GM18502 (cell line): ENCODE measurements around the gene PTGIS.

ENCODE experiments used
- ATAC-seq: cut with Tn5 transposase; IDR thresholded peaks from one replicate; pipeline ENCODE4 v1.9.1; 2021; ENCODE audit warnings: mild to moderate bottlenecking; ENCODE audit not compliant: unreplicated experiment, poor library complexity

Gene PTGIS

DNA sequence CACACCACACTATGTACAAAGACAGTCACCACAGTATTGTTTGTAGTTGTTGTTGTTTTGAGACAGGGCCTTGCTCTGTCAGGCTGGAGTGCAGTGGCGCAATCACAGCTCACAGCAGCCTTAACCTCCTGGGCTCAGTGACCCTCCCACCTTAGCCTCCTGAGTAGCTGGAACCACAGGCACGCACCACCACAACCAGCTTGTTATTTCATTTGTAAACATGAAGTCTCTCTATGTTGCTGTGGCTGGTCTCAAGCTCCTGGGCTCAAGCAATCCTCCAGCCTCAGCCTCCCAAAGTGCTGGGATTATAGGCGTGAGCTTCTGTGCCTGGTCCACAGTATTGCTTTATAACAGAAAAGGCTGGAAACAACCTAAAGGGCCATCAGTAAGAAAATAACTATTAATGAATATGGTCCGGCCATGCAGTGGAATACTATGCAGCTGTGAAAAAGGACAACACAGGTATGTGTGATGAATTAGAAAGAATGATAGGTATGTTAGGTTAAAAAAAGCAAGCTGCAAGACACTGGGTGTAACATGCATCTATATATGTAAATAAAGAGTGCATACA, 30.0 kb upstream of the PTGIS start:
- ATAC-seq, result no peak

GRCh38 chr20:49595811-49596561, 28.0 kb upstream of the PTGIS start:
- no peak for ATAC-seq

- no peak for ATAC-seq
Observed at GRCh38 chr20:49595346-49595745, 27.4 kb upstream of the PTGIS start.

GRCh38 chr20:49594931-49595315, 27.0 kb upstream of the PTGIS start:
- no peak for ATAC-seq

GRCh38 chr20:49594143-49594930, 26.4 kb upstream of the PTGIS start:
- no peak for ATAC-seq

DNA sequence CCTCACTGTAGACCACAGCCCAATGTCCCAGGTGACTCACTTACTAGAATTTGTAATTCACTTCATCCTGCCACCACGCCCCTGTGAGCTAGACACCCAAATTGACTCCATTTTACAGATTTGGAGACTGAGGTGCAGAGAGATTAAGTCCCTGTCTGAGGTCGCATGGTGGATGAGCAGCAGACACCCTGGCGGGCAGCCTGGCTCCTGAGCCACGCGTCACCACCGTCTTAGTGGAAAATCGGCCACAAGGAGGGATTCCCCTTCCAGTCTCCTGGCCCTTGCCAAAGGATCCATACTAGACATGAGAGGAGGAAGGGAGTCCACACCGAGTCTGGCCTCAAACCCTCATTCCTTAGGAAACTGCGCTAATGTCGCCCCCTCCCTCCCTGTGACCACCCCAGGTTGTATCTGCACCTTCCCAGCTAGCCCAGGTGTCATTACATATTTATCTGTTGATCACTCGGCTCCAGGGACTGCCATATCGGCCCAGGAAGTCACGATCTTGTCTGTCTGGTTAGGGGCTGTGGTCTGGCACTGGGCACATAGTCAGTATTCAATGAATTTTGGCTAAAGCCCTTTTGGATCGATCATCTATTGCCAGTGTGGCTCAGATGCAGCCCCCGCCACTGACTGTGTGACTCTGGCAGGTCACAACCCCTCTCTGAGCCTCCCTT, 25.7 kb upstream of the PTGIS start:
- ATAC-seq, result no peak

DNA sequence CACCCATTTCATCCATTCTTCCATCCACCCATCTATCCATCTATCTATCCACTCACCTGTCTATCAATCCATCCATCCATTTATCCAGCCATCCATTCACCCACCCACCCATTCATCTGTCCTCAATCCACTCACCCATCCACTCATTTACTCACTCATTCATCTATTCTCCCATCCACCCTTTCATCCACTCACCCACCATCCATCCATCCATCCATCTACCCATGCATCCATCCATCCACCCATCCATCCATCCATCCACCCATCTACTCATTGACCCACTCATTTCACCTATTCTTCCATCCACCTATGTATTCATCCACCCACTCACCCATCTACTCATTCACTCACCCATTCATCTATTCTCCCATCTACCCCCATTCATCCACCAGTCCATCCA, 24.2 kb upstream of the PTGIS start:
- no peak for ATAC-seq

DNA sequence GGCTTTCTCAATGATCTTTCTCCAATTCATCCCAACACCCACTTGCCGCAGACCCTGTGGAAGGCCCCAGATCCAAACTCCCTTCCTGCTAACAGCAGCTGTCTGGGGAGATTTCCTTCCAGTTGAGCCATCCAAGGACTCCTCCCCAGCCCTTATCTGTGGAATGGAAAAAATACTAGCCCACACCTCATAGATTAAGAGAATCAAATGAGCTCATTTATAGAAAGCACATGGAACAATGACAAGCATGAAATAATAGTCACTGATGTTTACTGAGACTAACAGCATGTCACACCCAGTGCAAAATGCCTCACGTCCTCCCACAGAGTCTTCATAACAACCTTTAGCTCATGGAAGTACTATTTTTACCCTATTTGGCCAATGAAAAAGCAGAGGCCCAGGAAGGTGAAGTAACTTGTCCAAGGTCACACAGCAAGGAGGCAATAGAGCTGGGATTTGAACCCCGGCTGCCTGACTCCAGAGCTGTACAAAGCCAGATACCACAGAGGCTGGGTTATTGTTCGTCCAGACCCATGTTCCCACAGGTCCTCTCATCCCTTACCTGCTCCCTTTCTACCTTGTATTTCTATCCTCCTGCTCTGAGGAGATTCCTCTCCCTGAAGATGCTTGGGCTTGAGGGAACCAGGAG, 23.4 kb upstream of the PTGIS start:
- no peak for ATAC-seq

DNA sequence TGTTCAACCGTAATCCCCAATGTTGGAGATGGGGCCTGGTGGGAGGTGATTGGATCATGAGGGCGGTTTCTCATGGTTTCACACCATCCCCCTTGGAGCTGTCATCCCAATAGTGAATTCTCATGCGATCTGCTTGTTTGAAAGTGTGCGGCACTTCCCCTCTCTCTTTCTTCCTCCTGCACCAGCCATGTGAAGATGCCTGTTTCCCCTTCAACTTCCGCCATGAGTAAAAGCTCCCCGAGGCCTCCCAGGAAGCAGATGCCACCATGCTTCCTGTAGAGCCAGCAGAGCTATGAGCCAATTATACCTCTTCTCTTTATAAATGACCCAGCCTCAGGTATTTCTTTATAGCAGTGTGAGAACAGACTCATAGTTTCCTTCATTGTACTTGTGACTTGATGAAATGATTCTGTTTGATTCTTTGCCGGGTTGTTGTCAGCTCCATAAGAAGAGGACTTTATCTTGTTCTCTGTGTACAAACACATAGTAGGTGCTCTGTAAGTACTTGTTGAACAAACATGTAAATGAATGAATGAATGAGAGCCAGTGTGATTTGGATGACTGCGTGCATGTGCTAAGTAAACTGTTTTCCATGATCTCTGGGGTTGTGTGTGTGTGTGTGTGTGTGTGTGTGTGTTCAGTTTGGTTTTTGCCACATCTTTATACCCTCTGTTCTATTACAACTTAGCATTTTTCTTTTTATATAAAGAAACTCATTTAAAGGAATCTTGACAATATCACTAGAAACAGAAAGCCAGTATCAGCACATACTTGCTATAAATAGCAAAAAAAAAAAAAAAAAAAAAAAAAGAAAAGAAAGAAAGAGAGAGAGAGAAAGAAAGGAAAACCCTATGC, 22.5 kb upstream of the PTGIS start:
- ATAC-seq, result no peak

GRCh38 chr20:49589747-49590146, 21.8 kb upstream of the PTGIS start:
- no peak for ATAC-seq

GRCh38 chr20:49587111-49587570, 19.2 kb upstream of the PTGIS start:
- no peak for ATAC-seq

- no peak for ATAC-seq
Observed at GRCh38 chr20:49585585-49586245, 17.8 kb upstream of the PTGIS start.

GRCh38 chr20:49584418-49585382, 16.8 kb upstream of the PTGIS start:
- no peak for ATAC-seq

GRCh38 chr20:49583669-49584417, 15.9 kb upstream of the PTGIS start:
- no peak for ATAC-seq

DNA sequence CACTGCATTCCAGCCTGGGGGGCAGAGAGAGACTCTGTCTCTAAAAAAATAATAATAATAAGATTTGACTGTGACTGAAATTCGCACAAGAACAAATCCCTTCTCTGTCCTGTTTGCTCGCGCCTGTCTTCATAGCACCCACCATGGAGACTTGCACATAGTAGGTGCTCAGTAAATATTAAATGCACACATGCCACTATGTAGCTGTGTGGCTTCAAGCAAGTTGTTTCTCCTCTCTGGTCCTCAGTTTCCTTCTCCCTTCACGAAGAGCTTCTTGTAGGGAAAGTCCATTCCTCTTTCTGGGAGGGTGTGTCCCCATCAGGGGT, 15.4 kb upstream of the PTGIS start:
- no peak for ATAC-seq

- no peak for ATAC-seq
Observed at GRCh38 chr20:49582413-49583334, 14.7 kb upstream of the PTGIS start.
